K562 (cell line): ENCODE results near the gene SGPP2. TPM values are rescaled to one million over a fixed set of nuclear protein-coding genes. Genes with fewer than 3 reads are reported as not detected.

Source experiments
- ATAC-seq: fragments of 200-7000 bp; cut with Tn5 transposase; 3 replicates; pipeline ENCODE4 v1.9.1; 2020; ENCODE audit warnings: moderate library complexity
- BruUV-seq: library from RNA; stranded (reverse); fragments of 400-500 nt; replicated peaks from 2 replicates; lab custom pipeline; 2021; lab: Mats Ljungman, UMichigan
- CTCF ChIA-PET: fragments of 300-600 bp; formaldehyde crosslinking; extraction: SDS; loops from one replicate; lab custom pipeline; 2021; ENCODE audit warnings: low intra/inter-chr PET ratio; lab: Yijun Ruan, JAX
- POLR2A ChIA-PET: fragments of 300-600, 350-650 bp; sonication (Branson Sonifier 250); formaldehyde crosslinking; extraction: SDS; loops from one replicate; lab custom pipeline; 2021; ENCODE audit warnings: antibody characterized with exemption, inconsistent platforms; lab: Yijun Ruan, JAX
- DNase-seq, 4 experiments: peaks; one replicate each; pipeline versions ENCODE4 v3.0.0 to v3.0.0-alpha.2; 2011 to 2018; ENCODE audit warnings: low spot score in 3 of 4, mixed read lengths in 3 of 4; ENCODE audit errors: extremely low read depth in 1 of 4
- FAIRE-seq: peaks from 2 replicates; lab custom pipeline; 2011; peaks lifted over from hg19 to GRCh38; lab: Jason Lieb, UNC
- H2AFZ ChIP-seq: 2 replicates; pipeline ENCODE4 v1.6.0; 2011; ENCODE audit warnings: low read depth, low read length, control low read depth, inconsistent platforms
- H3K27ac ChIP-seq: fragments of 200-600 bp; 3 replicates; pipeline ENCODE4 v1.8.0; 2011; ENCODE audit warnings: low read depth, mild to moderate bottlenecking, control low read depth, inconsistent platforms, low read length, moderate library complexity, mixed read lengths; ENCODE audit errors: extremely low read depth
- H3K27me3 ChIP-seq, 2 experiments: fragments of 300-600 bp in 1 of 2; 2 replicates in 1 of 2; 3 replicates in 1 of 2; pipeline versions ENCODE4 v1.6.0 to v1.8.0; 2011; ENCODE audit warnings: inconsistent platforms in 2 of 2, low read length in 2 of 2, mild to moderate bottlenecking in 1 of 2, mixed read lengths in 1 of 2, moderate library complexity in 1 of 2; ENCODE audit not compliant: control insufficient read depth in 2 of 2, insufficient read depth in 2 of 2
- H3K36me3 ChIP-seq: fragments of 300-600 bp; 3 replicates; pipeline ENCODE4 v1.8.0; 2011; ENCODE audit warnings: mild to moderate bottlenecking, low read length, inconsistent platforms; ENCODE audit not compliant: control insufficient read depth, insufficient read depth
- H3K4me1 ChIP-seq, 2 experiments: fragments of 200-600 bp in 1 of 2; replicated peaks in 1 of 2; 2 replicates in 1 of 2; 3 replicates in 1 of 2; pipeline versions ENCODE4 v1.5.1 to v1.8.0; 2011; ENCODE audit warnings: inconsistent platforms in 2 of 2, low read length in 2 of 2, mild to moderate bottlenecking in 1 of 2, mixed read lengths in 1 of 2, moderate library complexity in 1 of 2; ENCODE audit not compliant: control insufficient read depth in 2 of 2, insufficient read depth in 2 of 2
- H3K4me2 ChIP-seq: 2 replicates; pipeline ENCODE4 v1.6.1; 2011; ENCODE audit warnings: low read length, control low read depth, inconsistent platforms, mixed read lengths; ENCODE audit not compliant: insufficient read depth
- H3K4me3 ChIP-seq: fragments of 200-600 bp; sonication (generic), shearing (Covaris generic); 2 replicates; pipeline ENCODE4 v1.5.1; 2016; ENCODE audit warnings: control low read depth, inconsistent platforms
- H3K79me2 ChIP-seq: fragments of 200-600 bp; 3 replicates; pipeline ENCODE4 v1.8.0; 2011; ENCODE audit warnings: low read length, inconsistent platforms; ENCODE audit not compliant: control insufficient read depth, insufficient read depth
- H3K9ac ChIP-seq, 2 experiments: 2 replicates each; pipeline versions ENCODE4 v1.6.0 to v1.6.1; 2011; ENCODE audit warnings: low read depth in 2 of 2, low read length in 2 of 2, control low read depth in 1 of 2, inconsistent platforms in 1 of 2, mild to moderate bottlenecking in 1 of 2, mixed read lengths in 1 of 2; ENCODE audit not compliant: insufficient read depth in 1 of 2
- H3K9me1 ChIP-seq: one replicate; pipeline ENCODE4 v1.6.0; 2011; ENCODE audit warnings: inconsistent platforms, mild to moderate bottlenecking, low read length, moderate library complexity; ENCODE audit not compliant: control insufficient read depth, insufficient read depth
- H3K9me3 ChIP-seq: replicated peaks from 2 replicates; pipeline ENCODE4 v1.5.1; 2011; ENCODE audit warnings: low read depth, low read length, inconsistent platforms; ENCODE audit not compliant: control insufficient read depth, insufficient read depth
- H4K20me1 ChIP-seq: replicated peaks from 2 replicates; pipeline ENCODE4 v1.6.1; 2011; ENCODE audit warnings: low read length, inconsistent platforms, mixed read lengths; ENCODE audit not compliant: control insufficient read depth, insufficient read depth
- CEBPG ChIP-seq, 3 experiments: fragments of 200-800 bp in 1 of 3; sonication (Bioruptor generic) in 1 of 3; sonication (generic) in 1 of 3; formaldehyde crosslinking in 1 of 3; IDR thresholded peaks in 2 of 3; conservative IDR thresholded peaks in 1 of 3; 2 replicates each; pipeline versions ENCODE4 v1.6.1 to v1.8.0; 2016 to 2022; ENCODE audit warnings: missing compliant biosample characterization in 2 of 3, missing genetic modification characterization in 2 of 3, mild to moderate bottlenecking in 1 of 3, missing genetic modification reagents in 1 of 3
- ELK1 ChIP-seq: sonication (generic); formaldehyde crosslinking; IDR thresholded peaks from 2 replicates; pipeline ENCODE4 v1.8.1; 2022; ENCODE audit warnings: missing genetic modification reagents
- FOXK2 ChIP-seq, 2 experiments: fragments of 450-650 bp; IDR thresholded peaks in 1 of 2; conservative IDR thresholded peaks in 1 of 2; 2 replicates each; pipeline ENCODE4 v1.6.1; 2016; ENCODE audit warnings: low read depth in 2 of 2, mild to moderate bottlenecking in 1 of 2
- FOXP4 ChIP-seq: sonication (generic); formaldehyde crosslinking; IDR thresholded peaks from 2 replicates; pipeline ENCODE4 v1.8.0; 2022; ENCODE audit warnings: mild to moderate bottlenecking, missing genetic modification reagents, borderline replicate concordance
- JUNB ChIP-seq: fragments of 450-650 bp; formaldehyde crosslinking; conservative IDR thresholded peaks from 2 replicates; pipeline ENCODE4 v1.4.0; 2020; ENCODE audit warnings: mild to moderate bottlenecking
- RHOXF2B ChIP-seq: fragments of 250-450 bp; sonication (Bioruptor Pico); conservative IDR thresholded peaks from 2 replicates; pipeline ENCODE4 v1.5.1; 2021
- SMAD2 ChIP-seq: fragments of 150-350 bp; IDR thresholded peaks from 2 replicates; pipeline ENCODE4 v1.6.1; 2014; ENCODE audit warnings: low read depth, mild to moderate bottlenecking, low read length
- TCF15 ChIP-seq: fragments of 250-450 bp; sonication (Bioruptor Pico); IDR thresholded peaks from 2 replicates; pipeline ENCODE4 v1.8.0; 2022; ENCODE audit warnings: moderate library complexity, mild to moderate bottlenecking, inconsistent platforms
- ZBTB17 ChIP-seq: fragments of 450-650 bp; formaldehyde crosslinking; IDR thresholded peaks from 2 replicates; pipeline ENCODE4 v1.4.0; 2020; ENCODE audit warnings: mild to moderate bottlenecking
- ZC3H4 ChIP-seq: sonication (generic); formaldehyde crosslinking; IDR thresholded peaks from 2 replicates; pipeline ENCODE4 v1.9.0; 2021; ENCODE audit warnings: missing genetic modification reagents, borderline replicate concordance
- ZFP36 ChIP-seq: fragments of 150-350 bp; IDR thresholded peaks from 2 replicates; pipeline ENCODE4 v1.6.1; 2018; ENCODE audit warnings: low read length, low read depth; ENCODE audit not compliant: partially characterized antibody
- ZNF146 ChIP-seq: IDR thresholded peaks from one replicate; pipeline ENCODE4 v1.6.1; 2018; ENCODE audit warnings: missing compliant biosample characterization; ENCODE audit not compliant: unreplicated experiment
- ZNF217 ChIP-seq: sonication (generic); formaldehyde crosslinking; IDR thresholded peaks from 2 replicates; pipeline ENCODE4 v1.8.0; 2022; ENCODE audit warnings: mild to moderate bottlenecking, missing genetic modification reagents
- ZNF384 ChIP-seq: IDR thresholded peaks from 2 replicates; pipeline ENCODE4 v1.6.1; 2012; ENCODE audit warnings: low read depth, low read length, improper control_type of control experiment
- ZNF764 ChIP-seq: fragments of 250-450 bp; sonication (Bioruptor Pico); IDR thresholded peaks from 2 replicates; pipeline ENCODE4 v1.4.0; 2020; ENCODE audit warnings: low read depth, mild to moderate bottlenecking, moderate library complexity
- WGBS: fragments of 100-300 bp; shearing (Covaris generic); methylation state at CpG from one replicate; pipeline ENCODE4 v1.1.6; 2016; ENCODE audit warnings: low coverage, mixed read lengths; ENCODE audit not compliant: insufficient coverage; ENCODE audit errors: missing lambda C conversion rate; 5-methylcytosine and 5-hydroxymethylcytosine counted together
- in situ Hi-C: fragments of 300-500 bp; cut with MboI; formaldehyde crosslinking; loops from 4 replicates; pipeline ENCODE4 v1.15.0; 2018; ENCODE audit warnings: inconsistent platforms, mixed read lengths
- intact Hi-C: fragments of 100-400 bp; cut with micrococcal nuclease; formaldehyde crosslinking; loops from 2 replicates; pipeline ENCODE4 v1.14.2; 2022
- polyA plus RNA-seq, 8 experiments: library from polyadenylated mRNA; depleted of rRNA in 4 of 8; stranded (reverse) in 5 of 8; unstranded in 3 of 8; fragments of >200 nt; fragmentation: Nextera tagmentation in 2 of 8; fragmentation: Illumina TruSeq in 1 of 8; extraction: Ambion mirVana in 2 of 8; extraction: Trizol in 1 of 8; gene quantifications; 2 replicates each; pipeline versions ENCODE4 v1.2.1 to v1.2.3, GENCODE V29; 2011 to 2014; ENCODE audit warnings: inconsistent platforms in 1 of 8, missing spikeins in 1 of 8
- total RNA-seq, 7 experiments: library from RNA; depleted of rRNA in 6 of 7; stranded (reverse); fragments of >200 nt in 6 of 7; fragmentation: Illumina TruSeq in 2 of 7; extraction: Trizol in 2 of 7; gene quantifications; 2 replicates each; pipeline versions ENCODE4 v1.2.1 to v1.2.3, GENCODE V29; 2011 to 2021; ENCODE audit warnings: low replicate concordance in 1 of 7

Gene SGPP2
- total and polyA plus RNA-seq, 9 of the 15 experiments (the other 6 are each of a cell fraction or from before 2014, with no cell fraction given): 0.01 to 0.04 TPM; not detected in 7

- TF ChIP-seq FOXP4 (CRISPR knock-in tag) (no peak), ZNF764 (CRISPR knock-in tag) (no peak), ZNF384 (no peak), FOXK2 (conservative IDR thresholded peaks at IDR 0.05 in 1 of 2, IDR thresholded peaks at IDR 0.05 in 1 of 2; ENCODE audit: low read depth in 2 of 2) (no peak), RHOXF2B (CRISPR knock-in tag) (no peak)
Observed at GRCh38 chr2:222424729-222425671, 657 bp downstream of the SGPP2 start (continued).

GRCh38 chr2:222427646-222428301 lies 3.4 kb downstream of the SGPP2 start:
- no peak for ATAC-seq
- TF ChIP-seq ELK1 (CRISPR knock-in tag): no peak
- TF ChIP-seq ZNF217 (CRISPR knock-in tag): no peak
- TF ChIP-seq TCF15: no peak
- TF ChIP-seq ZFP36: no peak
- TF ChIP-seq ZC3H4 (CRISPR knock-in tag): no peak
- no peak for TF ChIP-seq SMAD2
- TF ChIP-seq ZBTB17 (CRISPR knock-in tag): no peak
- TF ChIP-seq CEBPG (CRISPR knock-in tag; IDR thresholded peaks at IDR 0.05): no peak
- no peak for TF ChIP-seq CEBPG (tag; conservative IDR thresholded peaks at IDR 0.05 in 1 of 2, IDR thresholded peaks at IDR 0.05 in 1 of 2)
- no peak for TF ChIP-seq JUNB (CRISPR knock-in tag)
- TF ChIP-seq ZNF146: no peak

More at GRCh38 chr2:222427646-222428301, 3.4 kb downstream of the SGPP2 start:
- H3K79me2 ChIP-seq: no peaks in the 10 kb centered on the region
- H3K4me1 ChIP-seq: no peaks in the 10 kb centered on the region
- no peak for FAIRE-seq
- H3K27ac ChIP-seq: no peak overlapping the region
- H3K9me3 ChIP-seq: no peaks in the 10 kb centered on the region
- no peaks in the 10 kb centered on the region for H3K9me1 ChIP-seq
- H2AFZ ChIP-seq: no peak overlapping the region
- intact Hi-C loops: no loop called here
- ChIA-PET CTCF (no interaction called here), POLR2A (interaction anchor here (0.7 kb wide), 1 partner anchor 22 kb away, joined by 3 read pairs; no protein-coding TSS in a partner anchor)
- in situ Hi-C loops: no loop called here
- no peaks in the 10 kb centered on the region for H3K36me3 ChIP-seq
- H3K4me3 ChIP-seq: no peak overlapping the region
- BruUV-seq: no TSS peak
- H3K27me3 ChIP-seq: peaks cover 0 to 10% of the 10 kb centered on the region in 2 experiments; a peak in 3 of 5 replicates
- no peak overlapping the region for H3K9ac ChIP-seq
- H4K20me1 ChIP-seq: no peaks in the 10 kb centered on the region
- no peak for DNase-seq
- no peak overlapping the region for H3K4me2 ChIP-seq
- WGBS: 0% methylated on average over 3 of the region's 3 CpGs
